Stomach (tissue), 9 donors: Measurements from ENCODE around the gene OGA. TPM values are rescaled to one million over a fixed set of nuclear protein-coding genes. Genes with fewer than 3 reads are reported as not detected.

Source experiments
- DNase-seq, 2 donors: peaks; one replicate each; pipeline versions ENCODE4 v3.0.0 to v3.0.0-alpha.2; 2013 to 2019
- H3K27ac ChIP-seq, 5 donors: fragments of 200-600 bp in 4 of 5; sonication (generic) in 4 of 5; one replicate each; pipeline ENCODE4 v1.5.1; 2013 to 2019; ENCODE audit warnings: mild to moderate bottlenecking in 1 of 5, moderate library complexity in 1 of 5
- H3K27me3 ChIP-seq, 3 donors: fragments of 200-600 bp; sonication (generic); one replicate each; pipeline ENCODE4 v1.5.1; 2017 to 2019; ENCODE audit warnings: mixed run types in 1 of 3
- H3K36me3 ChIP-seq, 4 donors: fragments of 200-600 bp; sonication (generic); 1 replicate in 3 of 4; 2 replicates in 1 of 4; pipeline ENCODE4 v1.5.1; 2016 to 2019
- H3K4me1 ChIP-seq, 4 donors: fragments of 200-600 bp; sonication (generic); one replicate each; pipeline ENCODE4 v1.5.1; 2016 to 2019
- H3K4me3 ChIP-seq, 4 donors: fragments of 200-600 bp; sonication (generic) in 3 of 4; one replicate each; pipeline ENCODE4 v1.5.1; 2016 to 2019; ENCODE audit warnings: mild to moderate bottlenecking in 1 of 4
- H3K9me3 ChIP-seq, 4 donors: fragments of 200-600 bp; sonication (generic); one replicate each; pipeline ENCODE4 v1.5.1; 2016 to 2019
- EP300 ChIP-seq: sonication (generic); formaldehyde crosslinking; IDR thresholded peaks from one replicate; pipeline ENCODE4 v1.6.1; 2017; ENCODE audit warnings: antibody characterized with exemption
- POLR2A ChIP-seq, 4 donors: fragments of 450-650 bp; IDR thresholded peaks; one replicate each; pipeline ENCODE4 v1.6.1; 2016; ENCODE audit warnings: antibody characterized with exemption in 4 of 4, control low read depth in 2 of 4, mild to moderate bottlenecking in 1 of 4, moderate library complexity in 1 of 4
- POLR2AphosphoS5 ChIP-seq, 3 donors: sonication (generic); formaldehyde crosslinking; IDR thresholded peaks; one replicate each; pipeline ENCODE4 v1.6.1; 2016; ENCODE audit warnings: antibody characterized with exemption in 3 of 3
- WGBS, 5 donors: extraction: QIAGEN DNeasy Blood & Tissue Kit in 3 of 5; methylation state at CpG; one replicate each; pipeline versions ENCODE4 v1.1.5 to v1.1.7; 2013 to 2018; 5-methylcytosine and 5-hydroxymethylcytosine counted together
- intact Hi-C: fragments of 100-400 bp; cut with DNase I; formaldehyde crosslinking; loops from one replicate; pipeline ENCODE4 v1.15.1; 2023; ENCODE audit warnings: low total_unique reads
- polyA plus RNA-seq, 3 donors: library from polyadenylated mRNA; stranded (reverse); fragments of 200-250 nt; gene quantifications; one replicate each; pipeline ENCODE4 v1.2.3, GENCODE V29; 2013
- total RNA-seq, 5 donors: library from RNA; depleted of rRNA; stranded (reverse); fragments of >200 nt; gene quantifications; one replicate each; pipeline versions ENCODE4 v1.1.0 to v1.2.3, GENCODE V29; 2014 to 2016
- TF ChIP-seq, protein P1 (sequence below), 7 experiments: fragments of 450-650 bp in 4 of 7; fragments of 200-600 bp in 3 of 7; sonication (generic) in 3 of 7; IDR thresholded peaks; one replicate each; pipeline ENCODE4 v1.5.1; 2016 to 2019; ENCODE audit warnings: antibody characterized with exemption in 7 of 7, control low read depth in 2 of 7, mild to moderate bottlenecking in 1 of 7
- donor health status: healthy with polysubstance abuse.
- donor health status: Bipolar disorder and iron deficiency.
- donor health status: healthy.

The OGA gene
- total and polyA plus RNA-seq, 8 donors: 18.9 to 312 (median 131) TPM

DNA sequence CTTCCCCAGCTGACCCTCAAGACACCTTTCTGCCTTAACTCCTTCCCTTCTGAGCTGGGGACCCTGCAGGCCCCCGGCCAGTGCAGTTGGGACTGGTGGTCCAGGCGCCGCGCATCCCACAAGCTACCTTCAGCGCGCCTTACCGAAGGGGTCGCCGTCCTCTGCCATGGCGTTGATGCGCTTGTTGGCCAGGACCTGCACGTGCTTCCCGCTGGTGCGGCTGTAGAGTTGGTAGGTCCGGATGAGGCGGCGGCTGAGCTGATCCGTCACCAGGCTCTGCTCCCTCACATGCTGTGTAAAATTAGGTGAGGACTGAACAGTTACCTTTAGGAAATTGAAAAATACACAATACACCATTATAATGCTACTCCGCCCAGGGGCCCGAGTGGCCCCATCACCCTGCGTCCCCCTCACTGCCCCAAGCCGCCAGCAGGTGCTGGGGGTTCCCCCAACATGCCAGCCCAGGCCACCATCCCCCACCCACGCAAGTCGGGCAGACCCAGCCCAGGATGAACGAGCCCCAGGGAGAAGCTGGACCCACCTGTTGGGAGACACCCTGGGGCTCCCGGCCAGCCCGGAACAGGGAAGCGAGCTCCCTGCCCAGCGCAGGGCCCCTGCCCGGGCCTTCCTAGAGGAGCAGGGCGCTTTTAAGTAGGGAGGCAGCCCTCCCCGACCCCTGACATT lies 43.5 kb downstream of the OGA start:
- TF ChIP-seq, protein P1, sequence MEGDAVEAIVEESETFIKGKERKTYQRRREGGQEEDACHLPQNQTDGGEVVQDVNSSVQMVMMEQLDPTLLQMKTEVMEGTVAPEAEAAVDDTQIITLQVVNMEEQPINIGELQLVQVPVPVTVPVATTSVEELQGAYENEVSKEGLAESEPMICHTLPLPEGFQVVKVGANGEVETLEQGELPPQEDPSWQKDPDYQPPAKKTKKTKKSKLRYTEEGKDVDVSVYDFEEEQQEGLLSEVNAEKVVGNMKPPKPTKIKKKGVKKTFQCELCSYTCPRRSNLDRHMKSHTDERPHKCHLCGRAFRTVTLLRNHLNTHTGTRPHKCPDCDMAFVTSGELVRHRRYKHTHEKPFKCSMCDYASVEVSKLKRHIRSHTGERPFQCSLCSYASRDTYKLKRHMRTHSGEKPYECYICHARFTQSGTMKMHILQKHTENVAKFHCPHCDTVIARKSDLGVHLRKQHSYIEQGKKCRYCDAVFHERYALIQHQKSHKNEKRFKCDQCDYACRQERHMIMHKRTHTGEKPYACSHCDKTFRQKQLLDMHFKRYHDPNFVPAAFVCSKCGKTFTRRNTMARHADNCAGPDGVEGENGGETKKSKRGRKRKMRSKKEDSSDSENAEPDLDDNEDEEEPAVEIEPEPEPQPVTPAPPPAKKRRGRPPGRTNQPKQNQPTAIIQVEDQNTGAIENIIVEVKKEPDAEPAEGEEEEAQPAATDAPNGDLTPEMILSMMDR (IDR thresholded peaks at IDR 0.05): no peak
- no peak for TF ChIP-seq POLR2A (IDR thresholded peaks at IDR 0.05)
- TF ChIP-seq EP300: no peak
- no peak for TF ChIP-seq POLR2AphosphoS5 (IDR thresholded peaks at IDR 0.05)
- intact Hi-C loops: no loop called here
- Histone ChIP-seq H3K27me3 (peaks cover 36 to 100% (median 89%) of the 10 kb centered on the region in 3 donors), H3K4me3 (peak overlapping the region in 1 of 4 donors; percentile 41), H3K27ac (no peak overlapping the region), H3K9me3 (no peaks in the 10 kb centered on the region), H3K4me1 (peaks cover 32 to 52% (median 43%) of the 10 kb centered on the region in 4 donors), H3K36me3 (no peaks in the 10 kb centered on the region)
- peak; percentile 24 to 43 for DNase-seq
- 6 to 11% (median 8%) methylated on average over 18 to 32 of the region's 32 CpGs for WGBS, 5 donors

DNA sequence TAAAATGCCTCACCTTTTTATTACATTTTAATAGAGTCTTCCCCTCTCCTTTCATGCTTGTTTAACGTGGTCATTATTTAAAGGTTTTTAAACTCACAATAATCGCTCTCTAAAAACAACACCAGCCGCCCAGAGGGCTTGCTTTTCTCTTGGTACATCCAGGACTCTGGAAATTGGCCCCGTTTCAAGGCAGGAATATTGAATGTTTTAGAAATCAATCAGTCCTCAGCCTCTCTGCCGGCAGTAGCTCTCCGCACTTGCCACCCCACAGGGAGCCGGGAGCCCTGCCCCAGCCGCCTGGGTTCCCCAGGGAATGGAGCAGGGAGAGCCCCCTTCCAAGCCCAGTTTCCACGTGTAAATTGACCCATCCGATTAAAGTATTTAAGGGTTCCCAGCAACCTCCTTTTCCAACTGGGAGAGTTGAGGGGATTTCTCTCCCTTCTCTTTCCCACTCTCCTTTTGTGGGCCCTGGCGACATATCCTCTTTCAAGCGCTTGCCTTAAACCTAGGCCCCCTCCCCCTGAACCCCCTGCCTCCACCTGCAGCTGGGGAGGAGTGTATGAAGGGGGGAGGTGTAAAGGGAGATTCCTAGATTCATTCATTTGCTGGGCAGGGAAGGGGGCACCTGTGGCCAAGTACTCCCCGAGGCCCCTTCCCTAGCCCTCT lies 44.2 kb downstream of the OGA start:
- no peaks in the 10 kb centered on the region for H3K36me3 ChIP-seq
- H3K27ac ChIP-seq: no peak overlapping the region
- peaks cover 25 to 45% (median 36%) of the 10 kb centered on the region in 4 donors for H3K4me1 ChIP-seq
- H3K9me3 ChIP-seq: no peaks in the 10 kb centered on the region
- TF ChIP-seq, protein P1 (IDR thresholded peaks at IDR 0.05): no peak
- no peak for TF ChIP-seq POLR2A (IDR thresholded peaks at IDR 0.05)
- no peak for TF ChIP-seq POLR2AphosphoS5 (IDR thresholded peaks at IDR 0.05)
- no peak for TF ChIP-seq EP300
- peak in 1 of 2 donors; percentile 29 for DNase-seq
- H3K4me3 ChIP-seq: no peak overlapping the region
- intact Hi-C loops: no loop called here
- WGBS, 5 donors: 9 to 13% (median 11%) methylated on average over 13 of the region's 13 CpGs
- H3K27me3 ChIP-seq: peaks cover 40 to 100% (median 83%) of the 10 kb centered on the region in 3 donors

DNA sequence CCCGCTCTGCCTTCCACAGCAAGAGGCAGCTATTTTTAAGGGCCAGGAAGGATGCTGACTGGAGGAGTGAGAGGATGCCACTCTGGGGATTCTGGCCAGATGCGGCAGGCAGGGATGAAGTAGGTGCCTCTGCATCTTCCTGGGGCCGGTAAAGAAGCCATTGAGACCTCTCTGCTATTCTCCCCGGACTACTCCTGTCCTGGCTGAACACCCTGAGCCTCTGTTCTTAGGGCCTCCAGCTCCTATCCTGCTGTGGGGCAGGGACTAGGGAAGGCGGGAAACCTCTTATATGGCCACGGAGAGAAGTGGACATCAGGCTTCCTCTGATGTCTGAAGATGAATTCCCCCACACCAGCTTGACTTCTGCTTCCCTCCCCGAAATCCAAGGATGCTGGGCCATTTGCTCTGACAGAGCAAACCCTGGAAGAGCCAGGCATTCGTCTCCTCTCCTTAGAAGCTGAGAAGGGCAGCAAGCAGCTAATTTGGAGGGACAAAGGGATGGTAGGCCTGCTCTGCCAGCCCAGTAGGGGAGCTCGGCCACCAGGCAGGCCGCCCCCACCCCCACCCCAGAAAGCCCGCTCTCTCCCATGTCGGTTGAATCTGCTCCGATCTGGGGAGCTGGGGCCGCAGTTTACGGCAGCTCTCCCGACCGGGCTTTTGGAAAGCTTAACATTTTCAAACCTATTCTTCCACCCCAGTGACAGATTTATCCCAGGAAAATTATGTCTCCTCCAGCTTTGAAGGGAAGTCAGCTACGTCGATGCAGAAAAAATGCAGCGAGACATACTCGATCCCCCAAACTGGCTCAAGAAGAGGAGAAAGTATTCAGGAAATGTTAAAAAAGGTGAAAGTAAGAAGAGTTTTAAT lies 45.1 kb downstream of the OGA start:
- Histone ChIP-seq H3K27me3 (peaks cover 40 to 100% (median 78%) of the 10 kb centered on the region in 3 donors), H3K36me3 (no peaks in the 10 kb centered on the region), H3K9me3 (no peaks in the 10 kb centered on the region), H3K4me3 (no peak overlapping the region), H3K4me1 (peaks cover 19 to 36% (median 27%) of the 10 kb centered on the region in 4 donors), H3K27ac (no peak overlapping the region)
- no peak for TF ChIP-seq EP300
- TF ChIP-seq POLR2A (IDR thresholded peaks at IDR 0.05): no peak
- TF ChIP-seq POLR2AphosphoS5 (IDR thresholded peaks at IDR 0.05): no peak
- TF ChIP-seq, protein P1 (IDR thresholded peaks at IDR 0.05): no peak
- intact Hi-C loops: no loop called here
- DNase-seq: peak in 1 of 2 donors; percentile 17
- WGBS, 5 donors: 20 to 36% (median 29%) methylated on average over 21 of the region's 21 CpGs
